Measurements from ENCODE around the gene PIKFYVE. TPM values are rescaled to one million over a fixed set of nuclear protein-coding genes. Genes with fewer than 3 reads are reported as not detected.
A peak's percentile ranks its signal among the peaks of the same experiment; 100 is the strongest.

PIKFYVE gene
- total and polyA plus RNA-seq, 2 donors (not counting 1 experiment from before 2014, with no cell fraction given): 20.3 to 80.9 TPM

DNA sequence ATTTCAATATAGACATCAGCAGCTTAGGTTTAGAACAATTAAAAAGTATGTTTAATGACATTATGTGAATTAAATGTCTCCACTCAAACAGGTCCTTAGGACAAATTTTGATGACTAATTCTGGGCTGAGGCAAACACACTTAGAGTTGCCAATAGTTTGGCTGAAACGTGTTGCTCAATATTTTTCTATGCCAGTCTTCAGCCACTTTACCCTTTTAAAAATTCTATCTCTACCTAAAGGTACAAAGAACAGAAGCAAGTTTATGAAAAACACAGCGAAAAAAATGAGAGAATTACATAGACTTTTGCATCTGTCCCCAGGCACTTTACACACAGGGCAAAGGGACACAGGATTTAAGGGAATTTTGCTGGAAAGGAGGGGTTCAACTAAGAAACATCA, 15.7 kb upstream of the PIKFYVE start:
- Histone ChIP-seq H3K36me3 (replicated peaks in 1 of 2; ENCODE audit: control extremely low read depth in 1 of 2, control insufficient read depth in 1 of 2, extremely low read depth in 1 of 2, insufficient read depth in 2 of 2, low read length in 1 of 2) (peaks cover 15 to 47% of the 10 kb centered on the region in 2 experiments), H3K9me3 (ENCODE audit: control extremely low read depth in 1 of 3, control insufficient read depth in 2 of 3, insufficient read depth in 1 of 3, low read length in 2 of 3) (no peaks in the 10 kb centered on the region), H3K9ac (ENCODE audit: low read length) (no peak overlapping the region), H3K4me2 (replicated peaks; ENCODE audit: low read depth, low read length, poor library complexity, severe bottlenecking) (peak overlapping the region; percentile 40), H3K4me3 (ENCODE audit: control extremely low read depth in 1 of 5, extremely low read depth in 1 of 5, insufficient read depth in 1 of 5, low read depth in 2 of 5, low read length in 4 of 5) (no peak overlapping the region), H4K20me1 (ENCODE audit: control insufficient read depth, insufficient read depth, low read length, poor library complexity, severe bottlenecking) (no peaks in the 10 kb centered on the region), H3K4me1 (ENCODE audit: control insufficient read depth in 2 of 2, insufficient read depth in 2 of 2, low read length in 2 of 2) (peaks cover 25 to 37% of the 10 kb centered on the region in 2 donors), H3K79me2 (ENCODE audit: control insufficient read depth, insufficient read depth, low read length) (peaks cover 32% of the 10 kb centered on the region), H2AFZ (ENCODE audit: insufficient read depth, low read depth, low read length, poor library complexity, severe bottlenecking) (no peak overlapping the region), H3K27ac (ENCODE audit: low read length in 2 of 2) (peak overlapping the region in 1 of 2 donors; percentile 47), H3K27me3 (replicated peaks in 1 of 4; ENCODE audit: control extremely low read depth in 1 of 4, control insufficient read depth in 3 of 4, insufficient read depth in 4 of 4, low read length in 3 of 4) (no peaks in the 10 kb centered on the region)
- Mint-ChIP-seq H3K4me3 (peak overlapping the region; percentile 19), H3K27me3 (no peaks in the 10 kb centered on the region), H3K4me1 (peaks cover 48% of the 10 kb centered on the region), H3K27ac (no peak overlapping the region), H3K9me3 (ENCODE audit: insufficient read depth) (no peaks in the 10 kb centered on the region)
- CTCF ChIA-PET: interaction anchor here (0.6 kb wide), 2 partner anchors 42 to 125 kb away, joined by 3 to 5 read pairs; no protein-coding TSS in a partner anchor
- intact Hi-C loops (cut with micrococcal nuclease): loop anchor here (10.0 kb wide), 2 partner anchors 506 to 1086 kb away; partner anchors contain the start of gene KLF7
- no peak for DNase-seq
- 20% methylated on average over 1 of the region's 2 CpGs for WGBS (ENCODE audit: insufficient coverage)
- TF ChIP-seq CTCF (IDR thresholded peaks at IDR 0.05) (no peak), EZH2 (IDR thresholded peaks at IDR 0.05; ENCODE audit: borderline replicate concordance, insufficient read depth, low read depth, low read length, poor library complexity, severe bottlenecking) (no peak)
- POLR2A ChIA-PET: no interaction called here
- ATAC-seq (ENCODE audit: low read depth): no peak

GRCh38 chr2:208251098-208251497, 15.0 kb upstream of the PIKFYVE start:
- CTCF ChIA-PET: interaction anchor here (0.6 to 6.0 kb wide), 4 partner anchors 15 to 124 kb away, joined by 3 to 63 read pairs (median 13); partner anchors contain the start of gene PIKFYVE

More at GRCh38 chr2:208251098-208251497, 15.0 kb upstream of the PIKFYVE start:
- Histone ChIP-seq H2AFZ (ENCODE audit: insufficient read depth, low read depth, low read length, poor library complexity, severe bottlenecking) (no peak overlapping the region), H3K27ac (ENCODE audit: low read length in 2 of 2) (peak overlapping the region in 1 of 2 donors; percentile 47), H3K9ac (ENCODE audit: low read length) (no peak overlapping the region), H3K4me2 (replicated peaks; ENCODE audit: low read depth, low read length, poor library complexity, severe bottlenecking) (peak overlapping the region; percentile 40), H3K9me3 (ENCODE audit: control extremely low read depth in 1 of 3, control insufficient read depth in 2 of 3, insufficient read depth in 1 of 3, low read length in 2 of 3) (no peaks in the 10 kb centered on the region), H4K20me1 (ENCODE audit: control insufficient read depth, insufficient read depth, low read length, poor library complexity, severe bottlenecking) (no peaks in the 10 kb centered on the region), H3K4me3 (ENCODE audit: control extremely low read depth in 1 of 5, extremely low read depth in 1 of 5, insufficient read depth in 1 of 5, low read depth in 2 of 5, low read length in 4 of 5) (no peak overlapping the region), H3K27me3 (replicated peaks in 1 of 4; ENCODE audit: control extremely low read depth in 1 of 4, control insufficient read depth in 3 of 4, insufficient read depth in 4 of 4, low read length in 3 of 4) (no peaks in the 10 kb centered on the region), H3K79me2 (ENCODE audit: control insufficient read depth, insufficient read depth, low read length) (peaks cover 33% of the 10 kb centered on the region), H3K36me3 (replicated peaks in 1 of 2; ENCODE audit: control extremely low read depth in 1 of 2, control insufficient read depth in 1 of 2, extremely low read depth in 1 of 2, insufficient read depth in 2 of 2, low read length in 1 of 2) (peaks cover 11 to 40% of the 10 kb centered on the region in 2 experiments), H3K4me1 (ENCODE audit: control insufficient read depth in 2 of 2, insufficient read depth in 2 of 2, low read length in 2 of 2) (peaks cover 30 to 41% of the 10 kb centered on the region in 2 donors)
- DNase-seq: no peak
- no CpG with 5 or more reads among the region's 4 CpGs for WGBS (ENCODE audit: insufficient coverage)
- no peaks in the 10 kb centered on the region for H3K27me3 Mint-ChIP-seq
- no peak for ATAC-seq (ENCODE audit: low read depth)
- no peak overlapping the region for H3K27ac Mint-ChIP-seq
- POLR2A ChIA-PET: no interaction called here
- TF ChIP-seq EZH2 (IDR thresholded peaks at IDR 0.05; ENCODE audit: borderline replicate concordance, insufficient read depth, low read depth, low read length, poor library complexity, severe bottlenecking) (no peak), CTCF (IDR thresholded peaks at IDR 0.05) (no peak)
- H3K9me3 Mint-ChIP-seq (ENCODE audit: insufficient read depth): no peaks in the 10 kb centered on the region
- peaks cover 52% of the 10 kb centered on the region for H3K4me1 Mint-ChIP-seq
- intact Hi-C loops (cut with micrococcal nuclease): loop anchor here (10.0 kb wide), 2 partner anchors 506 to 1086 kb away; partner anchors contain the start of gene KLF7
- no peak overlapping the region for H3K4me3 Mint-ChIP-seq
